Activated CD8-positive, alpha-beta memory T cell treated with anti-CD3 and anti-CD28 coated beads, Interleukin-2, amount 50 U/mL, for 48 hours (primary cell): ENCODE measurements around the gene MRGPRF.
"Not testable (repeated sequence)": the region's sequence is repeated elsewhere in the genome, so short reads cannot be mapped to it uniquely, and the experiment has no call there.

Experiments
- DNase-seq: peaks from one replicate; pipeline ENCODE4 v3.0.0-alpha.2; 2020

The MRGPRF gene

DNA sequence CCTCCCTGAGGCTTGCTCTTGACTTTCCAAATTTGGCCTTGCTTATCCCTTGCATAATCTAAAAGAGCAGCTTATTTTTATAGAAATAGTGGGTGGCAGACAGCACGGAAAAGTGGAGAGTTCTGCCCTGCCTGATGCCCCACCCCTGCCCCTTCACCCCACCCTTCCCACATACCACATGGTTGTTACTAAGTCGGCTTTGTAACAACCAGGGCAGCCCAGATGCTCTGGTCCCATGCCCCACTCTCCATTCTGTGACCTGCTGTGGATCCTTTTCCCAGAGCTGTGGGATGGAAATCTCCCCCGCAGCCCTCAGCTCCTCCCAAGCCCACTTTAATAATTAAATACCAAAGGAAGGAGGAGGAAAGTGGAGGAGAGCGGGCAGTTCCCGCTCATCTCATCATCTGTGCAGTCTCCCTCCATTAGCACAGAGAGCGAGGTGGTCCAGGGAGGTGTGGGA lies 10.9 kb downstream of the MRGPRF start:
- DNase-seq, result no peak

GRCh38 chr11:69001243-69002081 lies 11.6 kb downstream of the MRGPRF start:
- no peak for DNase-seq

DNA sequence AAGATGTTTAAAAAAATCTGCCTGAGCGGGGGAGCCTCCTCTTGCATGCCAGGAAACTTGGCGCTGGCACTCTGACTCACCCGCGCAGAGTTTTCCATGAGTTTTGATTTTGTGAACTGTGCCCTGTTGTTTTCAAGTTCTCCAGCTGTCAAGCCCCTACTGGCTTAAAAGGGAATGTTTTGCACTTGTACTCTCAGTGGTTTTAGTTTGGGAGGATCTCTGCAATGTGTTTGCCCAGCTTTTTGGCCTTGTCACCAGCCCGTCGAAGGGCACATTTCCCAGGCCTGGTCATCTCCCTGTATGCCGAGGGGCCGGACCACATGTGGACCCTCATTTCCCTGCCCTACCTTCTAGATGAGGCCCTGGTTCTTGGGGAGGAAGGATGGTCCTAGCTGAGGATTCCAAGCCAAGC lies 12.2 kb downstream of the MRGPRF start:
- no peak for DNase-seq

- DNase-seq, result no peak
Measured at GRCh38 chr11:69000391-69000790, 12.7 kb downstream of the MRGPRF start.

GRCh38 chr11:68999748-69000355 lies 13.2 kb downstream of the MRGPRF start:
- DNase-seq, result not testable (repeated sequence)

DNA sequence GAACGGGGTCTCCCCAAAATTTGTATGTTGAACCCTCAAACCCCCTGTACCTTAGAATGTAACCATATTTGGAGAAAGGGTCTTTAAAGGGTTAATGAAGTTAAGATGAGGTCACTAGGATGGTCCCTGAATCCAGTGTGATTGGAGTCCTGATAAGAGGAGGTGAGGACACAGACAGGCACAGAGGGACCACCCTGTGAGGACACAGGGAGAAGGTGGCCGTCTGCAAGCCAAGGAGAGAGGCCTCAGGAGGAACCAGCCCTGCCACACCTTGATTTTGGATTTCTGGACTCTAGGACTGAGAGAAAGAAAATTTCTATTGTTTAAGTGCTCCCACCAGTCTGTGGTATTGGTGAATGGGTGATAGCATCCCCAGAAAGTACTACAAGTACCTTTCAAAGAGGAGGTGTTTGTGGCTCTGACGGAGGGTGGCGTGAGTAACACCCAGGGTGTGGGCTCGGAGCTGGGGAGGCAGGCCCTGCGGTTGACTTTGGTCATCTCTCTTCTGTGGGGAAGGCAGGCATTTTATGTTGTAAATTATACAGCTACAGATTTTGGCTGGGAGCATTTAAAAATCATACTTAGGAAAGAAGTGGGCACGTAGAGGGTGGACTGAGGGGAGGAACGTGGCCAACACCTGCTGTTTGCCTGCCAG lies 13.8 kb downstream of the MRGPRF start:
- DNase-seq, result no peak

- no peak for DNase-seq
Measured at GRCh38 chr11:68998390-68998911, 14.6 kb downstream of the MRGPRF start.

- DNase-seq, result no peak
Measured at GRCh38 chr11:68997995-68998348, 15.1 kb downstream of the MRGPRF start.

DNA sequence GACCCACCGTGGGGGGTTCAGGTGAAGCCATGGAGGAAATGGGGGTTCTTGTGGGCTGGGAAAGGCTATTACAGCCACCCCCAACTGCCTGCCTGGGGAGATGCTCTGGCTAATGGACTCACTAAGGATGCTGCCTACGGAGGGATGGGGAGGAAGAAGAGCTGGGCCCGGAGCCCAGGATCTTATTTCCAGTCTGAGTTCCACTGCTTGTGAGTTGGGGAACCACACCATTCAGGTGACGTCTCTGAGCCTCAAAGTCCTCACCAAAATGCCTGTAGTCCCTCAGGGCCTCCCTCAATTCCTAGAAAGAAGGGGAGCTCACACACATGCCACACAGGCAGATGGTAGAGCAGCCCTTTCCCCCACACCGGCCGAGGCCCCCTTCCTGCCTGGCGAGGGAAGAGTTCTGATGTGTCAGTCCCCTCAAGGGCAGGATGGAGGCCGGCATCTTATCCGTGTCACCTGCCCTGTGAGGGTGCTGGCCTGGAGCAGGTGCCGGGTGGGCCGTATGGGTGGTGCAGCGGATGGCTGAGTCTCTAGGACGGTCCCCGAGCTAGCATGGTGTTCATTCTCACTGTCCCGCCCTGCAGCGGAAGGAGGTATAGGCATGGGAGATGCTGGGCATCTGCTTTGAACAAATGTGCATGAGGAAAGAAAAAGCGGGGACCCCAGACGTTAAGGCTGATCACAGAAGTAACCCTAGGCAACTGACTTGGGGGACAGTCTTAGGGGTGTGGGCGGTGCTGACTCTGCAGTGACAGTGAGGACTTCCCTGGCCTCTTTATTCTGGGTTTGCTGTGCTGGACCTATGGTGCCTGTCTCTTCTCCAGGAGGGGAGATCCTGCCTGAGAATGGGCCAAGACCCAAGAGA lies 15.7 kb downstream of the MRGPRF start:
- no peak for DNase-seq

DNA sequence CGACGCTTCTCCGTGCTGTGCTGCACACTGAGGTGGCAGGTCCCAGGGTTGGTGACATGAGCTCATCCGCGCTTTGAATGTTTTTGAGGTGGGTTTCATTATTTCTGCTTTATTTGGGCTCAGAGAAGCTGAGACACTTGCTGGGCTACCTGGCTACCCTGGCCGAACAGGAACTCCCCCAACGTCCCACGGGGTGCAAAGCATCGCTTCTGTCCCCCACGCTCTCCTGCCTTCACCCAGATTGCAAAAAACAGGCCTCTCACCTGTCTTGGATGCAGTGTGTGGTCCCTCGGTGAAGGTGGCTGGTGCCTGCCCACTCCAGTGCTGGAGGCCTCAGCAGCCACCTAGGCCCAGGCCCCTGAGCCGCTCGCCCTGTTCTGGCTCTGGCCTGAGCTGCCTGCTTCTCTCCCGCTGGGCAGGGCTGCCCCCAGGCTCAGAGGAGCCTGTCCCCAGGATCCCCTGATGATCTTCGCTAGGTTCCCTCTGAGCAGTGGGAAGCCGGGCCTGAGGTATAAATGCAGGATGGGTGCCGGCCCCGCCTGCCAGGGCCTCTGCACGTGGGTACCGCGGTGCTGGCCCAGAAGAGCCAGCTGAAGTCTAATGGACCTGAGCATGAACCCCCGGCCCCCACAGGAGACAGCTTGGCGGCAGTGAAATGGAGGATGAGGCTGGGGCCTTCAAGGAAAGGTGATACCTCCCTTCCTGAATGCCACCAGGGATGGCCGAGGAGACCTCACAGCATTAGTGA lies 16.5 kb downstream of the MRGPRF start:
- no peak for DNase-seq

GRCh38 chr11:68994894-68995285 lies 18.2 kb downstream of the MRGPRF start:
- no peak for DNase-seq

GRCh38 chr11:68994161-68994893 lies 18.7 kb downstream of the MRGPRF start:
- DNase-seq, result no peak

- no peak for DNase-seq
Measured at GRCh38 chr11:68993546-68993945, 19.5 kb downstream of the MRGPRF start.

GRCh38 chr11:68992743-68993255 lies 20.2 kb downstream of the MRGPRF start:
- no peak for DNase-seq

- DNase-seq, result no peak
Measured at GRCh38 chr11:68990995-68991780, 21.9 kb downstream of the MRGPRF start.

GRCh38 chr11:68989936-68990606 lies 23.0 kb downstream of the MRGPRF start:
- DNase-seq, result no peak

GRCh38 chr11:68988491-68988890 lies 24.6 kb downstream of the MRGPRF start:
- no peak for DNase-seq

DNA sequence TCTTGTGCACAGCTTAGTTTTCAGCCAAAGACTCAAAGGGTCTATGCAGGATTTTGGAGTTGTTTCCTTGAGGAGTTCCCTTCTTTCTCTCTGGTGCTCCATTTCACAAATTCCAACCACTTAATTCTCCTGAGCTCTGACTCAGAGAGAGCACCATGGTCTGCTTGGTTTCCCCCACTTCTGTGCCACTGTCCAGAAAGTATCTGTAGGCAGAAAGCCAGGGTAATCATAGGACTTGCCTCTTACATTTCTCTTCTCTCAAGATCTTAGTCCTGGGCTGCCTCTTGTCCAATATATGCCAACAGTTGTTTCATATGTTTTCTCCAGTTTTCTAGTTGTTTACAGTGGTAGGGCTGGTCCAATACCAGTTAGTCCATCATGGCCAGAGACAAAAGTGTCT lies 25.8 kb downstream of the MRGPRF start:
- no peak for DNase-seq

DNA sequence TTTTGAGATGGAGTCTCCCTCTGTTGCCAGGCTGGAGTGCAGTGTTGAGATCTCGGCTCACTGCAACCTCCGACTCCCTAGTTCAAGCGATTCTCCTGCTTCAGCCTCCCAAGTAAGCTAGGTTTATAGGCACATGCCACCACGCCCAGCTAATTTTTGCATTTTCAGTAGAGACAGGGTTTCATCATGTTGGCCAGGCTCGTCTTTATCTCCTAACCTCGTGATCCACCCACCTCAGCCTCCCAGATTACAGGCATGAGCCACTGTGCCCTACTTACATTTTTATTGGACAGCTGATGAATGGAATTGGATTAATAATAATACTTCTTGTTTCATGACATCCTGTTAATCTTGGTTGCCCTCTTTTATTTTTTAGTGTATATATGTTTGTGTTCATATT lies 29.2 kb downstream of the MRGPRF start:
- no peak for DNase-seq

DNA sequence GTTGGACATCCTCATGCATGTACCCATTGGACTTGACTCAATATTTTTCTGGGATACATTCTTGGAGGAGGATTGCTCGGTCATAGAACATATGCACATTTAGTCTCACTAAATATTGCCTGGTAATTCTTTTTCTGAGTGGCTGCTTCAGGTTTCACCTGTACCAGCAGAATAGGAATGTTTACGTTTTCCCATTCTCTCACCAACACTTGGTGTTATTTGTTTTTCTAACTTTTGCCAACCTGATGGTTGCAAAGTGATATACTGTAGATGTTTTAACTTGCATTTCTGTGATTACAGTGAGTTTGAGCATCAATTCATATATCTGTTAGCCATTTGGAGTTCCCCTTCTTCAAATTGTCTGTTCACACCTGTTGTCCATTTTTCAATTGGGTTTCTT lies 30.9 kb downstream of the MRGPRF start:
- no peak for DNase-seq
